Mammary epithelial cell (primary cell): ENCODE results near the gene DYSF.

Experiments used
- CTCF ChIP-seq, 2 donors: IDR thresholded peaks in 1 of 2; conservative IDR thresholded peaks in 1 of 2; 2 replicates each; pipeline ENCODE4 v1.5.1; 2011 to 2012; ENCODE audit warnings: inconsistent platforms in 2 of 2, low read length in 2 of 2, mild to moderate bottlenecking in 2 of 2, control low read depth in 1 of 2, low read depth in 1 of 2; ENCODE audit not compliant: insufficient read depth in 1 of 2; ENCODE audit errors: extremely low read depth in 1 of 2
- EZH2 ChIP-seq: IDR thresholded peaks from 2 replicates; pipeline ENCODE4 v1.6.1; 2012; ENCODE audit warnings: low read length, inconsistent platforms, borderline replicate concordance

DNA sequence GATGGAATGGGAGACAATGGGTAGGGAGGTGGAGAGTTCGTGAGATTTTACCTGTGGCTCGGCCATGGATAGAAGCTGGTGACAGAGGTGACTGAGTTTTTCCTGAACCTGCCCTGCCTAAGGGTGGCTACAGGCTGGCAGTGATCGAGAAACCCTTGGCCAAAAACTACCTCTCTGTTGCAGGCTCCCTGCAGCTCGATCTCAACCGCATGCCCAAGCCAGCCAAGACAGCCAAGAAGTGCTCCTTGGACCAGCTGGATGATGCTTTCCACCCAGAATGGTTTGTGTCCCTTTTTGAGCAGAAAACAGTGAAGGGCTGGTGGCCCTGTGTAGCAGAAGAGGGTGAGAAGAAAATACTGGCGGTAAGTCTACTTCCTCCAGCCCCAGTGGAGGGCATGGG, 225.5 kb downstream of the DYSF start:
- TF ChIP-seq CTCF (conservative IDR thresholded peaks at IDR 0.05 in 1 of 2, IDR thresholded peaks at IDR 0.05 in 1 of 2; ENCODE audit: extremely low read depth in 1 of 2, insufficient read depth in 1 of 2, low read depth in 1 of 2, low read length in 2 of 2) (no peak), EZH2 (no peak)
